ENCODE measurements around the gene HAP1. TPM values are rescaled to one million over a fixed set of nuclear protein-coding genes. Genes with fewer than 3 reads are reported as not detected.

Gene HAP1
- total RNA-seq, 3 donors from 2014 or later (not counting 1 experiment from before 2014, with no cell fraction given): not detected

- intact Hi-C loops (cut with micrococcal nuclease): no loop called here
- WGBS (ENCODE audit: insufficient coverage): 89% methylated on average over 4 of the region's 5 CpGs
- Mint-ChIP-seq H3K27ac (no peak overlapping the region), H3K36me3 (no peaks in the 10 kb centered on the region), H3K27me3 (ENCODE audit: low read depth in 2 of 2) (peaks cover 13 to 14% of the 10 kb centered on the region in 2 donors), H3K9me3 (no peaks in the 10 kb centered on the region), H3K4me1 (no peaks in the 10 kb centered on the region), H3K4me3 (no peak overlapping the region)
- H3K27me3 ChIP-seq (ENCODE audit: control insufficient read depth, insufficient read depth, low read length): peaks cover 10% of the 10 kb centered on the region
- H3K4me1 ChIP-seq (ENCODE audit: control insufficient read depth, insufficient read depth, low read length): peaks cover 4% of the 10 kb centered on the region
- ATAC-seq: no peak
- no peak for DNase-seq
- no peaks in the 10 kb centered on the region for H3K36me3 ChIP-seq (ENCODE audit: control insufficient read depth, insufficient read depth, low read length)
- H3K9me3 ChIP-seq (ENCODE audit: control insufficient read depth, insufficient read depth, low read length): no peaks in the 10 kb centered on the region
- H3K27ac ChIP-seq (ENCODE audit: low read length): no peak overlapping the region
- no peak for TF ChIP-seq CTCF (IDR thresholded peaks at IDR 0.05)
- H3K4me3 ChIP-seq (ENCODE audit: low read length): no peak overlapping the region
Observed at GRCh38 chr17:41740506-41740905, 6.1 kb upstream of the HAP1 start.

GRCh38 chr17:41739661-41740352 is 5.4 kb upstream of the HAP1 start:
- no peaks in the 10 kb centered on the region for H3K36me3 Mint-ChIP-seq
- ATAC-seq: no peak

GRCh38 chr17:41738801-41739112 is 4.3 kb upstream of the HAP1 start:
- DNase-seq (no peak), ATAC-seq (no peak)
- intact Hi-C loops (cut with micrococcal nuclease): loop anchor here (1.0 to 5.0 kb wide), 2 partner anchors 63 to 379 kb away; no protein-coding TSS in a partner anchor
- Mint-ChIP-seq H3K4me1 (no peaks in the 10 kb centered on the region), H3K36me3 (no peaks in the 10 kb centered on the region), H3K9me3 (no peaks in the 10 kb centered on the region), H3K27me3 (ENCODE audit: low read depth in 2 of 2) (peaks cover 20 to 21% of the 10 kb centered on the region in 2 donors), H3K27ac (no peak overlapping the region), H3K4me3 (no peak overlapping the region)
- H3K36me3 ChIP-seq (ENCODE audit: control insufficient read depth, insufficient read depth, low read length): no peaks in the 10 kb centered on the region
- H3K27me3 ChIP-seq (ENCODE audit: control insufficient read depth, insufficient read depth, low read length): peaks cover 22% of the 10 kb centered on the region
- no peak for TF ChIP-seq CTCF (IDR thresholded peaks at IDR 0.05)
- H3K9me3 ChIP-seq (ENCODE audit: control insufficient read depth, insufficient read depth, low read length): no peaks in the 10 kb centered on the region
- peaks cover 15% of the 10 kb centered on the region for H3K4me1 ChIP-seq (ENCODE audit: control insufficient read depth, insufficient read depth, low read length)
- no peak overlapping the region for H3K27ac ChIP-seq (ENCODE audit: low read length)
- no peak overlapping the region for H3K4me3 ChIP-seq (ENCODE audit: low read length)
- 91% methylated on average over 5 of the region's 5 CpGs for whole genome bisulfite sequencing (ENCODE audit: insufficient coverage)

More at GRCh38 chr17:41739661-41740352, 5.4 kb upstream of the HAP1 start:
- no peaks in the 10 kb centered on the region for H3K36me3 ChIP-seq (ENCODE audit: control insufficient read depth, insufficient read depth, low read length)
- H3K27ac ChIP-seq (ENCODE audit: low read length): no peak overlapping the region
- peaks cover 12% of the 10 kb centered on the region for H3K27me3 ChIP-seq (ENCODE audit: control insufficient read depth, insufficient read depth, low read length)
- no peak overlapping the region for H3K4me3 Mint-ChIP-seq
- WGBS (ENCODE audit: insufficient coverage): 83% methylated on average over 7 of the region's 9 CpGs
- H3K27ac Mint-ChIP-seq: no peak overlapping the region
- H3K27me3 Mint-ChIP-seq (ENCODE audit: low read depth in 2 of 2): peaks cover 18 to 20% of the 10 kb centered on the region in 2 donors
- no peak for TF ChIP-seq CTCF (IDR thresholded peaks at IDR 0.05)
- H3K9me3 Mint-ChIP-seq: no peaks in the 10 kb centered on the region
- no peaks in the 10 kb centered on the region for H3K9me3 ChIP-seq (ENCODE audit: control insufficient read depth, insufficient read depth, low read length)
- peaks cover 4% of the 10 kb centered on the region for H3K4me1 ChIP-seq (ENCODE audit: control insufficient read depth, insufficient read depth, low read length)
- no peak for DNase-seq
- H3K4me3 ChIP-seq (ENCODE audit: low read length): no peak overlapping the region
- H3K4me1 Mint-ChIP-seq: no peaks in the 10 kb centered on the region
- intact Hi-C loops (cut with micrococcal nuclease): loop anchor here (5.0 kb wide), 1 partner anchor 377 kb away; no protein-coding TSS in a partner anchor
